CD4-positive, alpha-beta T cell treated with Interleukin-4 for 4 hours (primary cell): ENCODE results near the gene ZNF385B.

Source experiments
- DNase-seq: peaks from one replicate; pipeline ENCODE4 v3.0.0-alpha.2; 2020

The ZNF385B gene

DNA sequence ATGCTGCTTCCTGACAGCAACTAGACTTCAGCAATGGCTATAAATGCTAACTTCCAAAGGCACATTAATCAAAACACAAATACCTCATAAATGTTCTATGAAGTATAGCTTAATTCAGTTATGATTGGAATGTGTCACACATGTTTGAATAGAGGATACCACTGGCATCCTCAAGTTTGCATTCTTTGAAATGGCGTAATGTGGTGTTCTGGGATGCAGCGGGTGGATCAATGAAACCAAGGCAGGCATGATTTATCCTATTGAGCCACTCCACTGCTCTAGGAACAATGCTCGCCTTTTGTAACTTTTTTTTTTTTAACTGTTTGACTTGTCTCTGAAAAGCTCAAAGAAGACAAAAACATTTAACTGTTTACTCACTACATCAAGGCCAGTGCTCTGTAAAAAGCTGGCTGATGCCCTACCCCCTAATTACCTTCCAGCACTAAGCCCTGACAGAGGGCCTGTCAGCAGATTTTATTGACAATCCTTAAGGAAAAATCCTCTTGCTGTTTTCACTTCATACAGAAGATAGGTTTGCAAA lies 318.0 kb downstream of the ZNF385B start:
- DNase-seq = no peak

DNA sequence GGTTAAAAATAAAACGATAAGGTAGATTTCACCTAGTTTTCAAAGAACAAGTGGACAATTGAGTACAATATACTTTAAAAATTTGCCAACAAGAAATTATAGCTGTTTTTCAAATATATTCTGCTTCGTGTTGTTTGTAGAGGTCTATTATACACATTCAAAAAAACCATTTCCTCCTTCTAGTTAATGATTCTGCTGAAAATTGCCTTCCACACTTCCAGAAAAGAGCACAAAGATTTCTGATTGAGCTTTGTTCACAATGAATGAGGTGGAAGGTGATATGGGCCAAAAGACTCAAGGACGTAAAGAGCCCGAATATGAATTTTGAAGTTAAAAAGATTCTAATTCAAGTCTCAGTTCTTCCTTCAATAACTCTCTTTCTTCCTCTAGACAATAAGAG lies 319.8 kb downstream of the ZNF385B start:
- no peak for DNase-seq

DNA sequence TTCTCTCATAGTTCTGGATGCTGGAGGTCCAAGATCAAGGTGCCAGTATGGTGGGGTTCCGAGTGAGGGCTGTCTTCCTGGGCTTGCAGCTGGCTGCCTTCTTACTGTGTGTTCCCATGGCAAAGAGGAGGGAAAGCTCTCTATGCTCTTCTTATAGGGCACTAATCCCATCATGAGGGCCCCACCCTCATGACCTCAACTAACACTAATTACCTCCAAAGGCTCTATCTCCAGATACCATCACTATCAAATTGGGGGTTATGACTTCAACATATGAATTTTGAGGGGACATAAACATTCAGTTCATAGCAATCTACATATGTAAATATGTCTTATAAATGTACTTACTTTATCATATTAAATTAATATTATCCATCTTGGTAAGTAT lies 322.3 kb downstream of the ZNF385B start:
- no peak for DNase-seq

DNA sequence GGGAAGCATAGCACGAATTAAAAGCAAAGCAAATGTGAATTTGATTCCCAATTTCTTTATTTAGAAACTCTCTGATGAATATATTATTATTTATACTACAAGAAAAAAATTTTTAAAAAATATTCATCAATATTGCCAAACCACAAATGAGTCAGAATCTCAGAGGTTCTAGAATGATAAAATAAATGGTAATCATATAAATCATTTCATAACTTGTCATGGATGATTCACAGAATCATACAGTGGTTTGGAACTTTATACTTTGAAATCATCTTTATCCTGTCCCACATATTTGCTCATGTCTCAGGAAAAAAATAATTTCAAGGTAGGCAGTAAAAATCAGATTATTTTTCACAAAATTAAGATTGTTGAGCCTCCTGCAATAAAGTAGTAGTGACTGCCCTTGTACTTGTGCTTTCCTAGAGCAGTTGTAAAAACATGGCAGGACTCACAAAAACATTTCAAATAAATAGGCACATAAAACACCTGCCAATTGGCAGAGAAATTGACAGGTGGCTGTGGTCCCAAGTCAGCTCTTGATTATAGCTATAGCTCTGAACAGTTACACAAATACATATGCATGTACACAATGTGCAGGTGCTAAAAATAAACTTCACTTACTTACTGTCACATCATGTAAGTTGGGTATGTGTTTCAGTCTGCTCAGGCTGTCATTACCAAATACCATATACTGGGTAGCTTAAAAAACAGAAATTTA lies 322.8 kb downstream of the ZNF385B start:
- DNase-seq = no peak

DNA sequence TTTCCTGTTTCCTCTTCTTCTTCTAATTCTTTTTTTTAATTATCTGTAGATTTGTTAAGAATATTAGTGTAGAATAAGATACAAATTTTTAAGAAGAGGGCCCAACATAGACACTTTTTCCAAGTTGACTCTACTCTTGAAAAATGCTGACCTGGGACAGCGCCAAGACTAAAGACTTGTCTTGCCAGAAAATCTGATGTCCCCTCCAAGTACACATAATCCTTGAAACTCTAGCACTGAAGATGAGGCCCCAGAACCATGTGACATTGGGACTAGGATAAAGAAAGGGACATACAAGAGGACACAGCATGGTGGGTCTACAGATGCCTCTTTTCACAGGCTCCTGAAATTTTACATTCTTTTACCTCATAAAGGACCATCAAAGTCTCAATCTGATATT lies 325.2 kb downstream of the ZNF385B start:
- no peak for DNase-seq

DNA sequence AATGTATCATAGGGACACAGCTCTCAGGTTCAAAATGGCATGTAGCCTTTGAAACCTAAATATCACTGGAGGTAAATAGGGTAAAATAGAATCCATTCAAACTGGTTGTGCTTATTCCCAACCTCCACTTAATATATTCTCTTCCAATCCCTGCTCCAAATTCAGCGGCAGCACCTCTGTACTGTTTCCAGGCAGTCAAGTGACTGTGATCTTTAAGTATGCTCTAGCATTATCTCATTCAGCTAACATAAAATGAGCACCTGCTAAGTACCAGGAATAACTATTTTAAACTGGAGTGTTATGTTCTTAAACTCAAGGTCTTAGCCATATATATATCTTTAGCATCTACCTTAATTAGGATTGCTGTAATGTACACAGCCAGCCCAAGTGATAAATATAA lies 327.5 kb downstream of the ZNF385B start:
- DNase-seq = no peak

DNA sequence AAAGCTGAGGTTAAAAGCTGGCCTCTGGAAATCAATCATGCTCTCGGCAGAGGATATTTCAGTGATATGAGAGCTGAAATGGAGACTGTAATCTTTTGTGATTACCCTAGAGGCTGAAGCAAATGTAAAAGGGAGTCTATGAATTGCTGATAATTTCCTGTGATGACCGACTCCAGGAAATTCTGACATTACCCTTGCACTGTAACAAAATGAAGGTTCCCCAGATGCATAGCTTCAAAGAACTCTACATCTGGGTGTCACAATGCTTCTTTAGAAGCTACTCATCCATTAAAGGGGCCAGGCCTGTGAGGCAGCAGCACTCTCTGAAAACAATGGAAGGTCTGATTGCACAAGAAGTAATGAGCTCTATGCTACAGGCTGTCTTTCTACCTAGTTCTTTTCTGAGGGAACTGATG lies 328.5 kb downstream of the ZNF385B start:
- no peak for DNase-seq

DNA sequence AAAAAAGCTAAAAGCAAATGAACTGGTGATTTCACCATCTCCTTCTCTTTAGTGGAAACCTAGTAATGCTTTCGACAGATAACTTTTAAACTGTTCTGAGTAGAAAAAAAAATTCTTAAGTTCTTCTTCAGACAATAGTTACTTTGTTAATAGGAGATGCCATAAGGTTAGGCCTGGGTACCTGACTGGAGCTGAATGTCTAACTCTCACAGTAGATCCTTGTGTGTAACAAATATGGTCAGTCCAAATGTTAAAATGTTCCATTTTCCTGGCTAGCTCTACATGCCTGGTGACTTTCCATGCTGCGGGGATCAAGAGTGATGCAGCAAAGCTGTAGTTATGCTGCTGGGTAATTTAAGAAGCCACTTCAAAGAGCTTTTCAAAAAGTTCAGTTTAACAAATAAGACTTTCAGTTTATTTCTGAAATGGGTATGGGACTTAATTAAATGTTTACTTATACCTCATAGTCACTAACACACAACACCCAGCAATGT lies 332.8 kb downstream of the ZNF385B start:
- DNase-seq = no peak

DNA sequence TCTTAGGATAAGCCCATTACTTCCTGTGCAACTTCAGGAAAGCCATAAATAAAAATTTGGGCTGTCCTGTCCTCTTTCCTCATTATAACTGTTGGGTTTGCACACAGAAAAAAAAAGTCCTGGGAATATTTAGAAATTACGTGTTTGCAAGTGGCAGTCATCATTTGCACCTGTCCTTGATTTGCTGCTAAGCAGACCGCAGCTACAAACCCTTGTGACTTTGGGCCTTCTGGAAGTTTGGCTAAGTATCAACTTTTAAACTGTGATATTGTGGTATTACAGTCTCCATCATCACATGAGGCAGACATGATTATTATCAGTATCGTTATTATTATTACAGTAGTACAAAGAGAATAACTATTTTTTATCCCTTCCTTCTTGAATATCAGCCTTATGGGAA lies 336.1 kb downstream of the ZNF385B start:
- no peak for DNase-seq

DNA sequence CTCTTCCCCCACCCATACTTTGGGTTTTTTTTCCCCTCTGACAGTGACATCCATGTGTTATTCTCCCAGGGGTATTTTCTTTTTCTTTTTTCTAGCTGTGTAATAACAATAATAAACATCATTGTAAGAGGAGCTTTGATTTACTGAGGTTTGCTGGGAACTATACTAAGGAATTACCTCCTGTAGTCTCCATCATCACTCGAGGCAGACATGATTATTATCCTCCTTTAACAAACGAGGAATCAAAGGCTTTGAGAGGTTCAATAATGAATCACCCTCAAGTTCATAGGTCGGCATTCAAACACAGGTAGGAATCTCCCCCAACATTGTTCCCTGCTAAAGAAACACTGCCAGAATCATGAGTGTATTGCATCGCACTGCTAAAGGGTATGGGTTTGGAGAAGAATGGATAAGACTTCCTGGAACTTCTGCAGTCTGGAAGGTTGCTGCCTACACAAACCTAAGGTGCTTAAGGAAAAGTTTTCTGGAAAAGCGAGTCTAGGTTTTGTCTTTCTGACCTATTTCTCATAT lies 336.5 kb downstream of the ZNF385B start:
- no peak for DNase-seq

DNA sequence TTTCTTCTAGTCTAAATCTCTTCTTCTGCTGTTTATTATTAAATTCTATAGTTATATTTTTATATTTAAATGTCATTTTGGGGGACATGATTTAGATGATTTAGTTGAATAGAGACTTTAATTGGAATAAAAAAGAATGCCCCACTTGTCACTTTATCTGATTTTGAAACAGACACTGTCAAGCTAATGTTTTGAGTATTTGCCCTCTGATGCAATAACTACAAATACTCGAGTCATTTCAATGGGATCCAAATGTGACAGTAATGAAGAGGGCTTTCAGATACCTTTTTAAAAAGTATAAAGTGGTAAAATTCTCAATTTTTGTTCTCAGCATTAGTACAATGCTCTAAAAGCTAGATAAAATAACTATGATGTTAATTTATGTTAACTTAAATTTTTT lies 339.5 kb downstream of the ZNF385B start:
- DNase-seq = no peak

DNA sequence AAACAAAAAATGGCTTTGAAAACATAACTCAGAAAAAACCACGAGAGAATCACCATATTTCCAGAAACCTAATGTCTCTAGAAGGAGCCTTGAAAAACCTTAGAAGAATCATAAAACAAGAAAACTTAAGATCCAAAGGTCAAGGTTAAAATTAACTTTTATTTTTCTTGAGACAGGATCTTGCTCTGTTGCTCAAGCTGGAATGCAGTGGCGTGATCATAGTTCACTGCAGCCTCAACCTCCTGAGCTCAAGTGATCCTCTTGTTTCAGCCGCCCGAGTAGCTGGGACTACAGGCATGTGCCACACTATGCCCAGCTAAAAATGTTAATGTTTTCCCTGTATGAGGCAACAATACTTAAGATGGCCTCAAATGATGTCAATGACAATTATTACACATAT lies 342.6 kb downstream of the ZNF385B start:
- DNase-seq = no peak

DNA sequence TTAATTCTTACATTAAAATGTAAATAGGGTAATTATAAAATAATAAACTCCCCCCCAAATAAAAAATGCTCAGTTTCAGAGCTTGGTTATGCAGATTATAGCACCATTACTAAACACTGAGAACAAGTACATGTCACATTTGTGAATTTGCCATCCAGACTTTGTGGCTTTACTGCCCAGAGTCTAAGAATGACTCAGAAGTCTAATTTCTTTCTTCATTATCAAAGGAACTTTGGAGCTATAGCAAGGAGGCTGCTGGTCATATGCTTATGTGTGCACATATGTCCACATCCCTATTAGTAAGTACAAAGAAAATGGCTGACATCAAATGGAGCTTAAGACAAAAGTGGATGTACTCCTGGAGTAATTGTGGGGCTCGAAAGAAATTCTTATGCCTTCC lies 348.2 kb downstream of the ZNF385B start:
- no peak for DNase-seq

DNA sequence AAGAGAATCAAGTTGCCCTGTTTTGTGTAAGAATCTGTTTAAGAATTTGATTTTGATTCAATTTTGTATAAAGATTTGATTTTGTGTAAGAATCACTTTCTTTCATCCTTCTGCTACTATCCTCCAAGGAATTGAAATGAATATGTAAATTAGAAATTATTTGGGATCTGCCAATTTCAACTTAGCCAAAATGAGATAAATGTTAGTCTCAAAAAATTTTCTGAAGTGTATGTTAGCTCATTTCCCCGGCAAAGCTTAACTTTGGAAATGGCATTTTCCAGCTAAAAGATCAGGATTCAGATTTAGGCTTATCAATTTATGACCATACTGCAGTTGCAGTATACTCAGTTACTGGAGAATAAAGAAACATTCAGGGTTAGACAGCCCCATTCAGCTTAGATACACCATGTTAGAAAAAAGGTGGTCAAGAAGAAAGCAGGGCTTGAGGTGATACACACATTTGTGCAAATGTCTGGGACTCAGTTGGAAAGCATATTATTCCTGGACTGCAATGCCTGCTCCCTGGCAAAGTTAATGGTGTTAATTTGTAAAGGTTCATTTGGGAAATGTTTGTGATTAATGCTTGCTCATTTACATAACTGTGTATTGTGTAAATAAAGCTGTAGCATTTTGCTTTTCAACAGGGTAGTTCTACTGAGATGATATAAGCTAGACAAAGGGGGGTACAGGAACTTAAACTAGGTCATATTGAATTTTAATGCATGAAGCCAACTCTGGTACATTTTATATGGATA lies 349.0 kb downstream of the ZNF385B start:
- no peak for DNase-seq

DNA sequence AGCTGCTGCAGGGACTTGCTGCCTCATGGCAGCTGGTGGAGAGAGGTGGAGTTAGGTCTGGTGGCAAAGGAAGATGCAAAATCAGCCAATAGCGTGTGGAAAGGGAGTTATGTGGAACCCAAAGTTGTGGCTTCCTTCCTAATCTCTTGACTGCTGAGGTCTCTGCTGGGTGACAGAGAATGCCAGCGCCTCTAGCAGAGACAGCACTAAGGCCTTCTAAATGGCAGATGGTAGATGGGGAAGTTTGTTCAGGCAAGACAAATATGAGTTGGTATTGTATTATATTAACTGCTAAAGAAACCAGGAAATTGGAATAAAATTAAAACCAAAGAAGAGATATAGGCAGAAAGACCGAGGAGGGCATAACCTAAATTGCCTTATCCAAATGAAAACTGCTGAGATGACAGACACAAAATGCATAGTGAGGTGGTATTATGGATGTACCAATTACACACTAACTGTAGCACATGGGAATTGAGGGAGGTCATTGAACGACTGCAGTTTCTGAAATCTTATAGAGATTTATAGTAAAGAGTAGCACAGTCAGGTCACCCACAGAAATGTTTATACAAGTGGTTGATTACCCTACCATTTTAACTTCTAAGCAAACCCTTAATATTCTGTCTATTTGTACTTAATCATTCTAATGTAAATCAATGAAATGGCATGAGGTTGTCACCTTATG lies 350.2 kb downstream of the ZNF385B start:
- DNase-seq = no peak

DNA sequence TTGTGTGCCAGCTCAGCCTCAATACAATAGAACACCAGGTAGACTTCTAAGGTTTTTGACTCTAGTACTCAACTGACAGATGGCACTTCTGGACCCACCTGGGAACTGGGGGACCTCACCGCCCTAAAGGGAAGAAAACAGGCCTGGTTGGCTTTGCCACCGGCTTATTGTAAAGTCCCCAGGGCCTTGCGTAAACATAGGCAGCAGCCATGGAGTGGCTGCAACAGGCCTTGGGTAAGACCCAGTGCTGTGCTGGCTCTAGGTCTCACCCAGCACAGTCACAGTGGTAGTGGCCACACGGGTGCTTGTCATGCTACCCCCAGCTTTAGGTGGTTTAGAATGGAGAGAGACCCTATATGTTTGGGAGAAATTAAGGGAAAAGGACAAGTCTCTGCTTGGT lies 366.1 kb downstream of the ZNF385B start:
- DNase-seq = no peak

DNA sequence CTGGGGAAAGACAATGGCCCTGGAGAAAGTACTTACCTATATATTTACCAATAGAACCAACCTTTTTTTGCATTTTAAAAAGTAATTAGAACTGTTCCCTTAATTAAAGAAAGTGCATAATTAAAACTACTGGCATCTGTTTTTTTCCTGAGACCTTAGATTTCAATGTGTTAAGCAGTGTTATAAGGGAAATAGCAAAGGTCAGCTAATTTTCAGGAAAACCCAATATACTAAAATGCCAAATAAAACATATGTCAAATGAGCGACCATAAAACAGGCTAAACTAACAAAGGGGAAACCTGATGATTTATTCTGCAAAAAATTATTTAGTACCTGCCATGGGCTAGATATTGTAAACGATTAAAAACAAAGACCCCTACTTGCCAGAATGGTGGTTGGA lies 372.8 kb downstream of the ZNF385B start:
- DNase-seq = no peak

DNA sequence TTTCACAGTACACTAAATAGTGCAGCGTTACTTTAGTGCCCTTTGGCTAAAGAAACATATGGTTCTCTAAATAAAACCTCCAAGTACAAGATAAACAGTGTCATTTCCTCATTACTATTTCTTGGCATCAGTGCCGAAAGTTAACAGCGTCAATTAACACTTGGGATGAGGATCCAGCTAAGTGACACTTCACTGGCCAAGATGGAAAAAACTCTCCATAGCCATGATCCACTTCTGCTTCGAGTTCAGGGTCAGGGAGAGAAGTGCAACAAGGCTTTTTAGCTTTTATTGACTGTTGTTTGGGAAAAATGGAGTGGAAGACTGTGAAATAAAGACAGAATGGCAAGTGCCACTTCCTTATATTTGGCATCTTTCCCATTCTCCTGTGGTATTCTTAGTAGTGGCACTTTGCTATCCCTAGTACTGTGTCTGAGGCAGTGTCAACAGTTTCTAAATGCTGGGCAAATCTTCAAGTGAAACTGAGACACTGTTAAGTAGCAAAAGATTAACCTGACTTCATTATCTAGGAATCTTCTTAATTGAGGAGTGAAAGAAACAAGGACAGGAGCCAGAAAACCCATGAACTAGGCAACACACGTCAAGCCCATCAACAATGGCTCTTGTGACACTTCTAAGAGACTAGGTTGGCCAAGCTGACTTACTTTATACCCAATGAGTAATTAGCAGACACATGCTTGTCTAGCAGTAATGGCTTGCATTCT lies 374.2 kb downstream of the ZNF385B start:
- no peak for DNase-seq

DNA sequence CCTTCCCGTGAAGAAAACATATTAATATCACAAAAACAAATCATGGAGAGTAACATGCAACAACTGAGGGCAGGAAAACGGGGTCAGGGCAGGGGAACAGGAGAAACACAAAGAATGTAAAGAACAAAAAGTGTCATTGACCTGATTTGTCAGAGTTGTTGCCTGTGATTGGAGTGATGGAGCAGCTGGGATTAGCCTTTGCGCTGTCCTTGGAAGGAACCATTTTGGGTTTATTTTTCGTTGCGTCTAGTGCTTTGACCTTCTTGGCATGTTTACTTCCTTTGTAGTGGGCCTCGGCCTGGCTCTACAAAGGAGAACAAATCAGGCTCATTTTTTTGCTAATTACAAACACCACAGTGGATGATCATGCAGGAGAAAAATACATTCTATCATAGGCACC lies 378.3 kb downstream of the ZNF385B start:
- DNase-seq = no peak

DNA sequence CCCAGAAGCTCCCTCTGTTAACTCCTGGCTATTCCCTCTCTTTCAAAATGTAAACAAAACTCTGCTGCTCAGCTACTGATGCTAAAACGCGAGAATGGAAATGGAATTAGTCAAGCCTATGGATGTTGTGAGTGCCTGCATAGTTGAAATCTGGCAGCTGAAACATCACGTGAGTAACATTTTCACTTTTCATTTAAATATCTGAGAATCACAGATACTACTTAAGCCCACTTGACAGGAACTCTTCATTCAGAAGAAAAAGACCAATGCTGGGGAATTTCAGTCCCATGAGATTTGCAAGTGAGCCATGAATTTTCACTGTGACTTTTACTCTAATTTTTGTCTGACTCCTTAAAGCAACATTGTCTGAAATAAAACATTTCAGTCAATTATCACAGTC lies 381.5 kb downstream of the ZNF385B start:
- DNase-seq = no peak

DNA sequence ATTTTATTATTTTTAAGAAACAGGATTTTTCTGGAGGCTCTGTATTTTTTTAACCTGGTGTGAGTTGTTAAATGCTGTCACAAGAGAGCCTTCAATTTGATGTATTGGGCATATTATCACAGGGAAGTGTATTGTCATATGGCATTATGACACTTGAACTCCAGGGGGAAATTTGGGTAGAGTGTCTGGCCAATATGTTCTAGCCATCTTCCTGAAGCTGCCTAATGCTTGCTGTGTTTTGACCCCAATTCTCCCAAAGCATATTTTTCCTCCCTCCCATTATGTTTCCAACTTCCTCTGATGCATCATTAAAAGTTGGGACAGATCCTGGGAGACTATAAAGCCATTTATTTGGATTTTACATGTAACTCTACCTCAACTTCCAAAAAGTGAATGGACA lies 382.6 kb downstream of the ZNF385B start:
- DNase-seq = no peak

DNA sequence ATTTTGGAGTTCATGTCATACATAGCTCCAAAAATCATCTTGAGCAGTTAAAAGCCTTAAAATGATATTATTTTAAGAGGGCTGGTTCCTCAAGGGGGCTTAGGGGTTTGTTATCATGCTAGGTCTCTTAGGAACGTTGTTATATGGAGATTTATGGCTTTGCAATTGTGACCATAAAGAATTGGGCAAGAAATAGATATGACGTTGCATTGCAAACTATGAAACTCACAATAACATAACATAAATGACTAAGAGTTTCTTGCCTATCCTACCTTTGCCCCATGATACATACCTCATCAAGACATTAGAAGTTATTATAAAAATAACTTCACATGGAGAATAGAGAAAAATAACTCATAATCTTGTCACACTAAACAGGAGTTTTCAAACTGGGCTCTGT lies 390.4 kb downstream of the ZNF385B start:
- no peak for DNase-seq

DNA sequence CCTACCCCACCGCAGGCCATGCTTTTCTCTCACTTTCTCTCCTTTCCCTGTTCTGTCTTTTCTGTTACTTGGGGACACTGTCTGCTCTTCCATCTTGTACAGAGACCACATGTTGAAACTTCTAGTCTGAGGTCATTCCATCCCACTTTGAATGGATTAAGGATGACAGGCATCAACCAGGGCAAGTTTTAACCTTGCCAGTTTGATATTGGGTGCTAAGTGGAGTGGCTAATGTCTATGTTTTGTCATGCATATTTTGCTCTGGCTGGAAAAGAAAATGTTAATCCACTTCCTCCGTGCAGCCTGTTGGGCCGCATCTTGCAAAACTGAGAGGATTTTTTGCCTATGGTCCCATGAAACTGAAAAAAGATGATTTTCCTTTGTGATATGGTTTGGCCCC lies 391.3 kb downstream of the ZNF385B start:
- no peak for DNase-seq
